Embryonic facial prominence (tissue), 1 donor: ENCODE data around the gene CNTN3.

ENCODE experiments used
- DNase-seq: peaks from one replicate; pipeline ENCODE4 v3.0.0-alpha.2; 2016; ENCODE audit errors: extremely low spot score

Gene CNTN3

GRCh38 chr3:74611206-74611605, 3.3 kb downstream of the CNTN3 start:
- DNase-seq = no peak

GRCh38 chr3:74607803-74608202, 6.7 kb downstream of the CNTN3 start:
- no peak for DNase-seq

- no peak for DNase-seq
These were observed 7.5 kb downstream of the CNTN3 start for GRCh38 chr3:74606996-74607395.

- DNase-seq = no peak
These were observed 9.0 kb downstream of the CNTN3 start for GRCh38 chr3:74605437-74605836.

- no peak for DNase-seq
These were observed 11.2 kb downstream of the CNTN3 start for GRCh38 chr3:74603292-74603691.

- no peak for DNase-seq
These were observed 12.0 kb downstream of the CNTN3 start for GRCh38 chr3:74602471-74602870.

GRCh38 chr3:74601793-74602192, 12.7 kb downstream of the CNTN3 start:
- DNase-seq = no peak

GRCh38 chr3:74599564-74599963, 14.9 kb downstream of the CNTN3 start:
- no peak for DNase-seq

GRCh38 chr3:74593152-74593551, 21.3 kb downstream of the CNTN3 start:
- DNase-seq = no peak

GRCh38 chr3:74592359-74592758, 22.1 kb downstream of the CNTN3 start:
- no peak for DNase-seq

- no peak for DNase-seq
These were observed 22.5 kb downstream of the CNTN3 start for GRCh38 chr3:74591946-74592345.

GRCh38 chr3:74591342-74591741, 23.1 kb downstream of the CNTN3 start:
- DNase-seq = no peak

GRCh38 chr3:74590620-74591262, 23.7 kb downstream of the CNTN3 start:
- no peak for DNase-seq

GRCh38 chr3:74584782-74585181, 29.7 kb downstream of the CNTN3 start:
- no peak for DNase-seq

- DNase-seq = no peak
These were observed 31.5 kb downstream of the CNTN3 start for GRCh38 chr3:74582982-74583381.

GRCh38 chr3:74575857-74576256, 38.6 kb downstream of the CNTN3 start:
- no peak for DNase-seq

GRCh38 chr3:74571118-74571517, 43.3 kb downstream of the CNTN3 start:
- no peak for DNase-seq
